HG03521 (cell line): ENCODE measurements around the gene NUCB1.
"Not testable (repeated sequence)": the region's sequence is repeated elsewhere in the genome, so short reads cannot be mapped to it uniquely, and the experiment has no call there.

Experiments used
- ATAC-seq: cut with Tn5 transposase; IDR thresholded peaks from one replicate; pipeline ENCODE4 v1.9.1; 2021; ENCODE audit warnings: mild to moderate bottlenecking, moderate library complexity; ENCODE audit not compliant: unreplicated experiment

NUCB1 gene

DNA sequence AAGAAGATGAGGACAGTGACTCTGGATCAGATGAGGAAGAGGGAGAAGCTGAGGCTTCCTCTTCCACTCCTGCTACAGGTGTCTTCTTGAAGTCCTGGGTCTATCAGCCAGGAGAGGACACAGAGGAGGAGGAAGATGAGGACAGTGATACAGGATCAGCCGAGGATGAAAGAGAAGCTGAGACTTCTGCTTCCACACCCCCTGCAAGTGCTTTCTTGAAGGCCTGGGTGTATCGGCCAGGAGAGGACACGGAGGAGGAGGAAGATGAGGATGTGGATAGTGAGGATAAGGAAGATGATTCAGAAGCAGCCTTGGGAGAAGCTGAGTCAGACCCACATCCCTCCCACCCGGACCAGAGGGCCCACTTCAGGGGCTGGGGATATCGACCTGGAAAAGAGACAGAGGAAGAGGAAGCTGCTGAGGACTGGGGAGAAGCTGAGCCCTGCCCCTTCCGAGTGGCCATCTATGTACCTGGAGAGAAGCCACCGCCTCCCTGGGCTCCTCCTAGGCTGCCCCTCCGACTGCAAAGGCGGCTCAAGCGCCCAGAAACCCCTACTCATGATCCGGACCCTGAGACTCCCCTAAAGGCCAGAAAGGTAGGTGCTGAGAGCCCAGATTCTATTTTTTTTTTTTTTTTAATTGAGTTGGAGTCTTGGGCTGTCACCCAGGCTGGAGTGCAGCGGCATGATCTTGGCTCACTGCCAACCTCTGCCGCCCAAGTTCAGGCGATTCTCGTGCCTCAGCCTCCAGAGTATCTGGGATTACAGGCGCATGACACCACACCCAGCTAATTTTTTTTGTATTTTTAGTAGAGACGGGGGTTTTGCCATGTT lies 25.6 kb upstream of the NUCB1 start:
- ATAC-seq = no peak

DNA sequence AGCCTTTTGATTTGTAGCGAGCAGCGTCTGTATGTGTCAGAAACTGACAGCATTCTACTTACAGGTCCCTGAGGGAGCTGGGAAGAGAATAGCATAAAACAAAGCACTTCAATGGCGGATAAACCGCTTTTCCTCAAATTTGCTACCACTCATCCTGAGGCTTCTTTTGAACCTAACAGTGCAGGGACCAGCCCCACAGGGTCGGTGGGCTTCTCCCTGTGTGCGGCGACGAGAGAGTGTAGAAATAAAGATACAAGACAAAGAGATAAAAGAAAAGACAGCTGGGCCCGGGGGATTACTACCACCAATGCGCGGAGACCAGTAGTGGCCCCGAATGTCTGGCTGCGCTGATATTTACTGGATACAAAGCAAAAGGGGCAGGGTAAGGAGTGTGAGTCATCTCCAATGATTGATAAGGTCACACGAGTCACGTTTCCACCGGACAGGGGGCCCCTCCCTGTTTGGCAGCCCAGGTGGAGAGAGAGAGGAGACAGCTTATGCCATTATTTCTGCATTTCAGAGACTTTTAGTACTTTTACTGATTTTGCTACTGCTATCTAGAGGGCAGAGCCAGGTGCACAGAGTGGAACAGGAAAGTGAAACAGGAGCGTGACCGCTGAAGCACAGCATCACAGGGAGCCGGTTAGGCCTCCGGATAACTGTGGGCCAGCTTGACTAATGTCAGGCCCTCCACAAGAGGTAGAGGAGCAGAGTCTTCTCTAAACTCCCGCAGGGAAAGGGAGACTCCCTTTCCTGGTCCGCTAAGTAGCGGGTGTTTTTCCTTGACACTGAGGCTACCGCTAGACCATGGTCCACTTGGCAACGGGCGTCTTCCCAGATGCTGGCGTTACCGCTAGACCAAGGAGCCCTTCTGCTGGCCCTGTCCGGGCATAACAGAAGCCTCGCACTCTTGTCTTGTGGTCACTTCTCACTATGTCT lies 23.8 kb upstream of the NUCB1 start:
- ATAC-seq = not testable (repeated sequence)

GRCh38 chr19:48877855-48878195 lies 22.3 kb upstream of the NUCB1 start:
- ATAC-seq = no peak

DNA sequence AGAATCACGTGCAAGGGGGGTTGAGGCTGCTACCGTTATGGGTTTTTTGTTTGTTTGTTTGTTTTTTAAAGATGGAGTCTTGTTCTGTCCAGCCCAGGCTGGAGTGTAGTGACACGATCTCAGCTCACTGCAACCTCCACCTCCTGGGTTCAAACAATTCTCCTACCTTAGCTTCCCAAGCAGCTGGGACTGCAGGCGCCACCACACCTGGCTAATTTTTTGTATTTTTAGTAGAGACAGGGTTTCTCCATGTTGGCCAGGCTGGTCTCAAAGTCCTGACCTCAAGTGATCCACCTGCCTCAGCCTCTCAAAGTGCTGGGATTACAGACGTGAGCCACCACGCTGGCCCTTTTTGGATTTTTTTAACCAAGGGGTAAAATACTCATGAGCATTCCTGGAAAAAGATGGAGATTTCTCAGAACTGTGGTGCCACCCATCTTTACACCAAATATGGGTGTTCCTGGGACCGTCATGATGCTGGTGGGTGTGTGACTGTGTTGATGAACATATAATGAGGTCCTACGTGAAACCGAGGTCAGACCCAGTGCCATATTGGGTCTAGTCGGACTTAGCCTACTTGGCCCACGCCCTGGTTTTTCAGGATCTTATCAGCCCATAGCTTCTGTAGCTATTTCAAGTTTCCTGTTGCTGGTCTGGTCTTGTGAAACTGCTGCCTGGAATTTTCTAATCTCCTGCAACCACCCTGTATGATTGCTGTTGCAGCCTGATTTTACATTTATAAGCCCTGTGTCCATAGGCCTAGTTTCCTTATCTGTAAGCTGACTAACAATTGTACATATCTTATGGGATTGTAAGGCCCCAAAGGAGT lies 21.7 kb upstream of the NUCB1 start:
- no peak for ATAC-seq

DNA sequence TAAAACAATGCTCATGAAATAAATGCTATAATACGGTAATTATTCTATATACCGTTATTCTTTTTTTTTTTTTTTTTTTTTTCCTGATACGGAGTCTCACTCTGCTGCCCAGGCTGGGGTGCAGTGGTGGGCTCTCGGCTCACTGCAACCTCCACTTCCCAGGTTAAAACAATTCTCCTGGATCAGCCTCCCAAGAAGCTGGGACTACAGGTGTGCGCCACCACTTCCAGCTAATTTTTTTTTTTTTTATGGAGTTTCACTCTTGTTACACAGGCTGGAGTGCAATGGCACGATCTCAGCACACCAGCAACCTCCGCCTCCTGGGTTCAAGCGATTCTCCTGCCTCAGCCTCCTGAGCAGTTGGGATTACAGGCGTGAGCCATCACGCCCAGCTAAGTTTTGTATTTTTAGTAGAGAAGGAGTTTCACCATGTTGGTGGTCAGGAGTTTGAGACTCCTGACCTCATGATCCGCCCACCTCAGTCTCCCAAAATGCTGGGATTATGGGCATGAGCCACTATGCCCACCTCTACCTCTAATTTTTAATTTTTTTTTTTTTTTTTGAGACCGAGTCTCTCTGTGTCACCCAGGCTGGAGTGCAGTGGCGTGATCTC lies 21.0 kb upstream of the NUCB1 start:
- ATAC-seq = no peak

DNA sequence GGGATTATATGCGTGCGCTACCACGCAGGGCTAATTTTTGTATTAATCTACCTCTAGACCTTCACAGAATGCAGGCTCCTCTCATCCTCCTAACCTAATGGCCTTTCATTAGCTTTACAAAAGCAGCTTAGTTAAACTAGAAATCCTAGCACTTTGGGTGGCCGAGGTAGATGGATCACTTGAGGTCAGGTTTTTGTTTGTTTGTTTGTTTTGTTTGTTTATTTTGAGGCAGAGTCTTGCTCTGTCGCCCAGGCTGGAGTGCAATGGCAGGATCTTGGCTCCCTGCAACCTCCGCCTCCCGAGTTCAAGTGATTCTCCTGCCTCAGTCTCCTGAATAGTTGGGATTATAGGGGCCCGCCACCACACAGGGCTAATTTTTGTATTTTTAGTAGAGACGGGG lies 20.4 kb upstream of the NUCB1 start:
- ATAC-seq = not testable (repeated sequence)

GRCh38 chr19:48881741-48882657 lies 18.1 kb upstream of the NUCB1 start:
- ATAC-seq = no peak

DNA sequence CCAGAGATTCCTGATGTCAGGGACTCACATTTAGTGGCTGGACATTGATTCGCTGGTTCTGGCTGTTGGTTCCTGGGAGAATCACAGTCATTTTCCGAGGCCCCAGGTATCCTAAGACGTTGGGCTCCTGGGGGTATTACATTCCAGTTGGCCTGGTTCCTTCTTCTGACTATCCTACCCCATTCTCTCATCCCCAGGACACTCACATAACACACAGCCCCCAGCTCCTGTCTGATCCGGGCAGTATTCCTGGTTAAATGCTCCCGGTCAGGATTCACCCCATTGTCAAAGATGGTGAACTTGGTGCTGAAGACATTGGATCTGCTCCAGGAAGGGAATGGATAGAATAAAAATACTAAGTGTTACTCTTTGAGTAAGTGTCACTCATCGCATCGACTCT lies 16.4 kb upstream of the NUCB1 start:
- ATAC-seq = no peak

DNA sequence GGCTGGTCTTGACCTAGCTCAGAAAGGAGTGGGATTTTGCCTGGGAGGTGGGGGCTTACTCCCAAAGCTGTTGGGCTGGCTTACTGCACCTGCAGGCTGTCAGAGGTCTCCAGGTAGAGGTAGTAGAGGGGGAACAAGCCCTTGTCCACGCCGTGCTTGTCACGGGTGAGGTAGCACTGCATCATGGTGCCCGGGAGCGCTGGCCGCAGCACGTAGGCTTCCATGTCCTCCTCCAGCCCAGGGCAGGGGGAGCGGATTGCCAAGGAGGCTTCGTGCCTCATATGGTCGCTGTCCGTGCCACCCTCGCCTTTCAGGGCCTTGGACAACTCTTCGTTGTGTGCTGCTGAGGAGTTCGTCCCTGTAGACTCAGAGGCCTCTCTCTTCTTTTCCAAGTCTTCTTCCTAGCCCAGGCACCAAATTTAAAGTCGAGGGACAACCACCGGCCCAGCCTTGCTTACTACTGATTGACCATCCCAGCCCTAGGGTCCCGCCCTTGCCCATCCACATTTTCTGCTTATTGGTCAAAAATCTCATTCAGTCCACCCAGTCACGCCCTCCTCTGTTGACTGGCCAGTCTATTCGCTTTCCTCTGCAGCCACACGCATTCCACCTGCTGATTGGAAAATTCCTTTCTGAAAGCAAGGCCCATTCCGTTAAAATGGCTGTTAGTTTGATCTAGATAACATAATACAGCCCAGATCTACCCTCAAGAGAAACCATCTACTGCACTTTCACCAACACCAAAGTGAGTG lies 12.1 kb upstream of the NUCB1 start:
- no peak for ATAC-seq

DNA sequence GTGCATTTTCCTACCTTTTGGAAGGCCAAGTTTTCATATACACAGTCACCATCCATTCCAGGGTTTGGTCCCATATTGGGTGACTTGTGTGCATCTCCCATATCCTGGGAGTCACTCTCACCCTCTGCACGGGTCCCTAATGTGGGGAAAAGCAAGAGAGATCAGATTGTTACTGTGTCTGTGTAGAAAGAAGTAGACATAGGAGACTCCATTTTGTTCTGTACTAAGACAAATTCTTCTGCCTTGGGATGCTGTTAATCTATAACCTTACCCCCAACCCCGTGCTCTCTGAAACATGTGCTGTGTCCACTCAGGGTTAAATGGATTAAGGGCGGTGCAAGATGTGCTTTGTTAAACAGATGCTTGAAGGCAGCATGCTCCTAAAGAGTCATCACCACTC lies 10.6 kb upstream of the NUCB1 start:
- not testable (repeated sequence) for ATAC-seq

- ATAC-seq = no peak
Measured at GRCh38 chr19:48890551-48890950, 9.6 kb upstream of the NUCB1 start.

- no peak for ATAC-seq
Measured at GRCh38 chr19:48895226-48895625, 4.9 kb upstream of the NUCB1 start.

DNA sequence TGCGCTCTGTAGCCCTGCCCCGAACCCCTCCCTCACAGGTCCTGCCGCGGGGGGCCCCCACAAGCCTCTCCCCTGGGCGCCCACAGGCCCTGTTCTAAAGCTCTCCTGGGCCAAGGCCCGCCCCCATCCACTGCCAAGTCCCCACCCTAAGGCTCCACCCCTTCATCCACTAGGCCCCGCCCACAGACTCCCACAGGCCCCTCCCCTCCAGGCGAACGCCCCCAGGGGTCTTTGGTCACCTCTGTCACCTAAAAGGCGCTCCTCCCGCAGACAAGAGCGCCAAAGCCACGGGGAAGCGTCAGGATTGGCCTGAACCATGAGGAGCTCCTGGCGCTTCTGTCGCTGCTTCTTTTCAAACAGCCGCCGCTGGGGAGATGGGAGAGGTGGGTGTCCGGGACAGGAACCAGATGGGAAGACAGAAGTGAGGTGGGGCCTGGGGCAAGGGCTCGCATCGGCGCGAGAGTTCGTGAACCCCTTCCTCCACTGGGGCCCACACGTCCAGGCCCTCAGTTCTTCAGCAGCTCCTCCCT lies 3.9 kb upstream of the NUCB1 start:
- no peak for ATAC-seq

DNA sequence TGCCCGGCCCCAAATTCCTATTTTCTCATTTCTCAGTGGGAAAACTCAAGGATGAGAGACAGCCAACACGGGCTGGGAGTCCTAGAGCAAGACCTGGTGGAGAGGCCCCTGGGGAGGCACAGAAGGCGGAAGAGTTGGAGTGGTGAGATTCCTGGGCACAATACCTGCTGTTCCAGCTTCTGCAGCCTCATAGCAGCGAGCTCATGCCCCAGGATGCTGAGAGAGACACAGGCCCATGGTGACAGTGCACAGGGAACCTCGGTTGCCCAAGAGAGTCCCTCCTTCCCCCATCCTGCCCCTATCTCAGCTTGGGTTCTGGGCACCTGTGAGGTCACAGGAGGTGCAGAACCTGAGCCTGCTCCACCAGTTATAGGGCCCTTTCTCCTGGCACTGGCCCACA lies 2.9 kb upstream of the NUCB1 start:
- no peak for ATAC-seq

- ATAC-seq = not testable (repeated sequence)
Measured at GRCh38 chr19:48899386-48899749, 744 bp upstream of the NUCB1 start.

- no peak for ATAC-seq
Measured at GRCh38 chr19:48900477-48901406, 630 bp downstream of the NUCB1 start.

GRCh38 chr19:48902291-48902690 lies 2.2 kb downstream of the NUCB1 start:
- not testable (repeated sequence) for ATAC-seq

- not testable (repeated sequence) for ATAC-seq
Measured at GRCh38 chr19:48903788-48904187, 3.7 kb downstream of the NUCB1 start.
